HG03108 (cell line): ENCODE measurements around the gene SFXN4.
"Not testable (repeated sequence)": the region's sequence is repeated elsewhere in the genome, so short reads cannot be mapped to it uniquely, and the experiment has no call there.

Experiments
- ATAC-seq: cut with Tn5 transposase; IDR thresholded peaks from one replicate; pipeline ENCODE4 v1.9.1; 2021; ENCODE audit warnings: moderate library complexity; ENCODE audit not compliant: unreplicated experiment

The SFXN4 gene

GRCh38 chr10:119190954-119191785 lies 25.7 kb upstream of the SFXN4 start:
- no peak for ATAC-seq

- ATAC-seq, result no peak
These were observed 24.8 kb upstream of the SFXN4 start for GRCh38 chr10:119190353-119190752.

- peak; percentile 50 for ATAC-seq
These were observed 24.3 kb upstream of the SFXN4 start for GRCh38 chr10:119189811-119190282.

GRCh38 chr10:119183664-119184412 lies 18.3 kb upstream of the SFXN4 start:
- no peak for ATAC-seq

GRCh38 chr10:119180850-119181400 lies 15.4 kb upstream of the SFXN4 start:
- ATAC-seq, result not testable (repeated sequence)

GRCh38 chr10:119178372-119179119 lies 13.0 kb upstream of the SFXN4 start, which contains the start of gene PRDX3:
PRDX3 (minus strand) TSS chr10:119178812; CDS start chr10:119178790, 22 bp downstream.
- ATAC-seq, result peak; percentile 85

GRCh38 chr10:119177708-119178371 lies 12.3 kb upstream of the SFXN4 start:
- ATAC-seq, result no peak

- ATAC-seq, result no peak
These were observed 10.7 kb upstream of the SFXN4 start for GRCh38 chr10:119176166-119176565.

GRCh38 chr10:119174109-119174508 lies 8.6 kb upstream of the SFXN4 start:
- ATAC-seq, result no peak

GRCh38 chr10:119167041-119167440 lies 1.5 kb upstream of the SFXN4 start:
- no peak for ATAC-seq

- ATAC-seq, result no peak
These were observed 1.1 kb upstream of the SFXN4 start for GRCh38 chr10:119166564-119166963.

GRCh38 chr10:119166118-119166500 lies 595 bp upstream of the SFXN4 start:
- ATAC-seq, result peak; percentile 1

GRCh38 chr10:119162452-119163092 lies 2.9 kb downstream of the SFXN4 start:
- ATAC-seq, result no peak

- ATAC-seq, result no peak
These were observed 3.6 kb downstream of the SFXN4 start for GRCh38 chr10:119161680-119162451.

GRCh38 chr10:119159332-119159731 lies 6.2 kb downstream of the SFXN4 start:
- ATAC-seq, result no peak

GRCh38 chr10:119153661-119154060 lies 11.9 kb downstream of the SFXN4 start:
- no peak for ATAC-seq

GRCh38 chr10:119153041-119153440 lies 12.5 kb downstream of the SFXN4 start:
- ATAC-seq, result no peak

GRCh38 chr10:119151601-119152000 lies 13.9 kb downstream of the SFXN4 start:
- ATAC-seq, result not testable (repeated sequence)

GRCh38 chr10:119149729-119150128 lies 15.8 kb downstream of the SFXN4 start:
- ATAC-seq, result no peak
